Measurements from ENCODE around the gene BCKDK. TPM values are rescaled to one million over a fixed set of nuclear protein-coding genes. Genes with fewer than 3 reads are reported as not detected.

Gene BCKDK
- 10 to 100 TPM; 49.5 to 49.7 TPM for total RNA-seq

DNA sequence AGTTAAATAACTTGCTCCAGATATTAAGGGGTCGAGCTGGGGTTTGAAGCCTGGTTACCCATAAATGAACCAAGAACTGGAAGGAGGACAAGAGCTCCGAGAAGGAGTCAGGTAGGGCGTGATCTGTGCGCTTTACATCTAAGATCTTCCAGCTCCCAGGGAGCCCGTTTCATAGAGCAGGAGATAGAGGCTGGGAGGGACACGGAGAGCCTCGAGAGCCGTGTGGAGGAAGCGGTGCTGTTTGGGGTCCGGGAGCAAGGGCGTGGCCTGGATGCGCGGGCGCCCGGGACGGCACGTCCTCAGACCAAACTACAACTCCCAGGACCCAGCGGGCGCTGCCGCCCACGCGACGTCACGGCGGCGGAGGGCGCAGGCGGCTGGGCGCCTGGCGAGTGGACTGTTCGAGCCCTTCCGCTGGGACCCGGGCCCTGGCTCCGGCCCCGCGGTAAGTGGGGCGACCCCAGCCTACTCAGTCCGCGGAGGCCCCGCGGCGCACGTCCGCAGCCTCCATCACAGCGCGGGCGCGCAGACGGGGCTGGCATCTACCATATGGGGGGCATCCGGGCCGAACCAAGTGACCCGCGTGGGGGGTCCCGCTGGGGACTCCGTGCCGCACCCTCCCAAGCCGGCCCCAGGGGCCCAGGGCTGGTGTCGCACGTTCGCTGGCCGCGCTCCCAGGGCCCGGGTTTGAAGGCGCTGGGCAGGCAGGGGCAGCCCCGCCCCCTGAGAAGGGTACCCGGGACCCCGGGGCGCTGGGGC lies at the start of gene BCKDK:
Gene BCKDK (plus strand): TSS at position 352 of the 759 bp plus-strand sequence. CDS start 838 bp downstream, outside the sequence.
- CTCF ChIA-PET, result no interaction called here

DNA sequence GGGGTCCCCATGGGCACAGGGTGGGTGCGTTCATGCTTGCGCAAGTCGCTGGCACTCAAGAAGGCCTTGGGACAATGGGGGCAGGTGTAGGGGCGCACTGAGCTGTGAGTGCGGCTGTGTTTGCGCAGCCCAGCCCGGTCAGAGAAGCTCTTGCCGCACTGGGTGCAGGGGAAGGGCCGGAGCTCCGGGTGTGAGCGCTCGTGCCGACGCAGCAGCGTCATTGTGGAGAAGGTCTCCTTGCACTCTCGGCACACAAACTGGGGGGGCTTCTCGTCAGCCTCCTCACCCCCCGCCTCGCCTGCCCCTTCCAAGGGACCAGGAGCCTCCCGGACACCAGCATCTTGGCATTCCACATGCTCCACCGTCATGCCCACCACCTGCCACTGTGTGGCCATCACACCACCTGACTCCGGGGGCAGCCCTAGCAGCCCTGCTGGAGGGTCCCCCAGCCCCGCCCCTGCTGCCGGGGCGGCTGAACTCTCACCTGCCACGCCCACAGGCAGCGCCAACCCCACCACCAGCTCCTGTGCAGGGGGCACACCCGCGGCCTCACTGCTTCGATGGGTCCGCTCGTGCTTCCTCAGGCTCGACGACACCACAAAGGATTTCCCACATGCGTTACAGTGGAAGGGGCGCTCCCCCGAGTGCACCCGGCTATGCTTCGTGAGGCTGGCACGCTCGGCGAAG lies 46.9 kb upstream of the BCKDK start:
- POLR2A ChIA-PET, result interaction anchor here (0.7 kb wide), 1 partner anchor 32 kb away, joined by 3 read pairs; no protein-coding TSS in a partner anchor
- CTCF ChIA-PET, result interaction anchor here (1.3 kb wide), 1 partner anchor 19 kb away, joined by 3 read pairs; no protein-coding TSS in a partner anchor

More for the DNA sequence above, at the start of gene BCKDK:
- POLR2A ChIA-PET, result interaction anchor here (2.0 kb wide), 1 partner anchor 9 kb away, joined by 7 read pairs; the partner anchor contains the start of gene KAT8

DNA sequence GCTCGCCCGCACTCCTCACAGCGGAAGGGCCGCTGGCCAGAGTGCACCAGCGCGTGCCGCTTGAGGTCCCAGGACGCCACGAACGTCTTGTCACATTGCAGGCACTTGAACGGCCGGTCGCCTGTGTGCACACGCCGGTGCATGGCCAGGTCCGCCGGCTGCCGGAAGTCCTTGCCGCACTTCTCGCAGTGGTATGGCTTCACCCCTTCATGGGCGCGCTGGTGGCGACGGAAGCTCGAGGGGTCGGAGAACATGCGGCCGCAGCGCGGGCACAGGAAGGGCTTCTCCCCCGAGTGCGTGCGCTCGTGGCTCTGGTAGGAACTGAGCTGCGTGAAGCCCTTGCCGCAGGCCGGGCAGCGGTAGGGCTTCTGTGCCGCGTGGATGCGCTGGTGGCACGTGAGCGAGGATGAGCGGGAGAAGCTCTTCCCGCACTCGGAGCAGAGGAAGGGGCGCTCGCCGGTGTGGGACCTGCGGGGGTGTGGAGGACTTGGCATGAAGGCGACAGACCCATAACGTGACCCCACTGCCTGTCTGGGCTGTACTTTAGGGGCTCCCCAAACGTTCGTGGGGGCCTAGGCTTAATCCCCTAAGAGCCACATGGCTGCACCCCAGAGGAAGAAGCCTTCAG lies 46.3 kb upstream of the BCKDK start:
- CTCF ChIA-PET, result no interaction called here
- POLR2A ChIA-PET, result no interaction called here

DNA sequence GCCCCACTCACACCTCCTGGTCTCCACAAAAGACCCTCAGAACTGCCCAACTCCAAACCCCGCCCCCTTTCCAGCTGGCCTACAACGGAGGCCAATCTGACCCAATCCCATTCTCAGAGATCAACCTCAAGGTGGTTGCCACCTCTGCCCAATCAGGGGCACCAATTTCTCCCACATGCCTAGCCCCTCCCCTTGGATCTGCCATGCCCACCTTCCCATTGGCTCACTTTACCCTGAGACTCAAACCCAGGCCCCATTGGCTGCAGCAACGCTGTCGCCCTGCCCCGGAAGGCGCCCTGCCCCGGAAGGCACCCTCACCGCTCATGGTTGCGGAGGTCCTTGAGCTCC lies 44.7 kb upstream of the BCKDK start:
- ChIA-PET POLR2A (no interaction called here), CTCF (interaction anchor here (0.9 kb wide), 1 partner anchor 10 kb away, joined by 3 read pairs; the partner anchor contains the start of genes ZNF646 and ZNF668)

DNA sequence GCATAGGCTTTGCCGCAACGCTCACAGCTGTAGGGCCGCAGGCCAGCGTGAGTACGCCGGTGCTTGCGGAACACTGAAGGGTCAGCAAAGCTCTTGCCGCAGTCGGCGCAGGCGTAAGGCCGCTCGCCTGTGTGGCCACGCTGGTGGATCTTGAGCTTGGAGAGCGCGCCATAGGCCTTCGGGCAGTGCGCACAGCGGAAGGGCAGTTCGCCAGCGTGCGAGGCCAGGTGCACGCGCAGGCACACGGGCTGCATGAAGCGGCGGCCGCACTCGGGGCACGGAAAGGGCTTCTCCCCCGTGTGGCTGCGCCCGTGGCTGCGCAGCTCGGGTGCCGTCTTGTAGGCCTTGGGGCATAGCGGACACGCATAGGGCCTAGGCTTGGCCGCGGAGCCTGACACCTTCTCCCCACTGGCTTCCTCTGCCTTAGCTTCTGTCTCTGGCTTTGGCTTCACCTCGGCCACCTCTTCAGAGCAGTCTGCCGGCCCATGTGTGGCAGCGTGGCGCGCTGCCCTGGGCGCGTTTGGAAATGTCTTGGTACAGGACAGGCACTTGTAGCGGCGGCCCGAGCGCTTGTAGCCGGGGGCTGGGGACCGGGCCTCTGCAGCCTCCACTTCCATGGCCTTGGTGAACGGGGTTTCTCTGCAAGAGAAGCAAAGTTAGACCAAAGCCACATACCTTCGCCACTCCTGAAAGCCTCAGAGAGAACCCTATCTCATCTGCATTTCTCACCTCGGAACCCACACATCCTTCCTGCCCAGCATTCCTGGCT lies 44.2 kb upstream of the BCKDK start:
- ChIA-PET CTCF (interaction anchor here (0.6 to 0.9 kb wide), 2 partner anchors 10 to 13 kb away, joined by 3 read pairs; partner anchors contain the start of genes ZNF646 and ZNF668), POLR2A (interaction anchor here (1.1 kb wide), 1 partner anchor 10 kb away, joined by 3 read pairs; the partner anchor contains the start of genes ZNF646 and ZNF668)

DNA sequence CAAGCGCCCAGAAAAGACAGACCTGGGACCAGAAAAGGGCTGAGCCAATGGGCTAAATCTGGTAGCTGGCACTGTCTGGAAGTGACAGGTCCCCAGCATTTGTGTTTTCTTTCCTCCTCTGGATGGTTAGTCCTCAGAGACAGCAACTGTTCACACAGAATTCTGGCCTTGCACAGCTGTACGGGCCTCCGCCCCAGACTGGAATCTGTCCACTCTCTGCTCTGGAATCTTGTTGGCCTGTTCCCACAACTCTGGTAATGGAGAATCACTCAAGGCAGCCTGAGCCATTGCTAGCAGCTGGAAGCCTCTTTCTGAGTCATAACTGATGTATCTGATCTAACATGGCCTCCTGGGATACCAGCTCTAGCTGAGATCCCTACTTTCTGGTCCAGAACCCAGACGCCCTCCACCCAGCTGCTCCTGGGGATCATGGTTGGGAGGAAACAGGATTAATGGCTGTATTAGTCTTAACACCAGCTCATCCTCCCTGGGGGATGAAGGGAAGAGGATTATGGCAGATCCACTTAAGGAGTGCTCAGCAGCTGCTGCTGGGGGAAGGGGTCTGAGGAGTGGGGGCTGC lies 43.2 kb upstream of the BCKDK start:
- ChIA-PET POLR2A (interaction anchor here (0.7 to 1.1 kb wide), 2 partner anchors 9 to 241 kb away, joined by 3 read pairs; partner anchors contain the start of genes ZNF646 and ZNF668), CTCF (interaction anchor here (1.1 kb wide), 1 partner anchor 111 kb away, joined by 3 read pairs; no protein-coding TSS in a partner anchor)

DNA sequence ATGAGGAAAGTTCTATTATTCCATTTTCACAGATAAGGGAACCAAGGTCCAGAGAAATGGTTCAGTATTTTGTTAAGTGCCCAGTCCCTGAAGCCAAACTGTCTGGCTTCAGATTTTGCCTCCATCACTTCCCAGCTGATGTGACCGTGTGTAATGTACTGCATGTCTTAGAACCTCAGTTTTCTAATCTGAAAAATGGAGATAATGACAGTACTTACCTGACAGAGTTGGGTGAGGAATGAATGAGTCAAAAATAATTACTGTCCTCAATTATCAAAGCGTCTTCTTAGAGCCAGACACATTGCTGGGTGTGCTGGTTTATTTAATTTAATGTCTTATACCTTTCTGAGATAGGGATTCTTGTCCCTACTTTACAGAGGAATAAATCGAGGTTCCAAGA lies 40.8 kb upstream of the BCKDK start:
- ChIA-PET POLR2A (no interaction called here), CTCF (interaction anchor here (1.4 kb wide), 1 partner anchor 375 kb away, joined by 5 read pairs; the partner anchor contains the start of gene ZNF843)

DNA sequence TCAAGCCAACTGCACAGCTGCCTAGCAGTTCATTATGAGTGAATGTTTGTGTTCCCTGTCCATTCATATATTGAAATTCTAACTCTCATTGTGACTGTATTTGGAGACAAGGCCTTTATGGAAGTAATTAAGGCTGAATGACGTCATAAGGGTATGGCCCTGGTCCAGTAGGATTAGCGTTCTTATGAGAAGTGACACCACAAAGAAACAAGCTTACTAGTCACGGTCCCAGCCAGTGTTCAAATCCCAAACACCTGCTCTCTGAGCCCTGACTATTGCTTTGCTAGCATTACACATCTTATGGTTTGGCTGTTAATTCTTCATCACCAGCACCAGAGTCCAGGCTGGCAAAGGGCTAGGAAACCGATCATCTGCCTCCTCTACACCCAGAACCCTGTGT lies 36.3 kb upstream of the BCKDK start:
- ChIA-PET POLR2A (no interaction called here), CTCF (no interaction called here)

DNA sequence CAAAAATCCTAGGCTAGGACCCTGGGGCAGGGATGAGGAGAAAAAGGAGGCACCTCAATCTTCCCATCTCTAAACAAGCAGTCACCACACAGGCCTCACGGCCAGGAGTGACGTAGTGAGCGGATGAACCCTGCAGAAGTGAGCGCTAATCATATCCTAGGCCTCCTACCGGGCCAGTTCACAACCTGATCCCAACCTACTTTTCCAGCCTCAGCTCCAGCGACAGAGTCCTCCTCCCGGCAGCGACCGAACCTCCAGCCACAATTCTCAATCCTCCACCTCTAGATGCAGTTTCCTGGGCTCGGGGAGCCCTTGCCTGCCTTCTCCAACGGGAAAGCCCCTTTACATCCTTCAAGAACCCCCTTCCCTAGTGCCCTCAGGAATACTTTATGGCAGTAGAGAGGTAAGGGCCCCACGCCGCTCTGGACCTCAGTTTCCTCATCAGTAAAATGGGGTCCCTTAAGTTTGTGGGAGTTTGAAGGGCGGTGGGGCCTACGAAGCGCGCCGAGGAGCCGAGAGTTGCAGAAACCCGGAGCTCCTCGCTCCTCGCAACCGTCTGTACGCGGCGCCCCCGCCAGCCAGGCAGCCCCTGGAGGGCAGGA lies 35.5 kb upstream of the BCKDK start:
- CTCF ChIA-PET, result interaction anchor here (0.7 to 1.2 kb wide), 4 partner anchors 70 to 108 kb away, joined by 3 read pairs; no protein-coding TSS in a partner anchor
- POLR2A ChIA-PET, result interaction anchor here (0.6 to 2.0 kb wide), 6 partner anchors 41 to 615 kb away, joined by 3 to 11 read pairs (median 3); partner anchors contain the start of genes FUS and KAT8

DNA sequence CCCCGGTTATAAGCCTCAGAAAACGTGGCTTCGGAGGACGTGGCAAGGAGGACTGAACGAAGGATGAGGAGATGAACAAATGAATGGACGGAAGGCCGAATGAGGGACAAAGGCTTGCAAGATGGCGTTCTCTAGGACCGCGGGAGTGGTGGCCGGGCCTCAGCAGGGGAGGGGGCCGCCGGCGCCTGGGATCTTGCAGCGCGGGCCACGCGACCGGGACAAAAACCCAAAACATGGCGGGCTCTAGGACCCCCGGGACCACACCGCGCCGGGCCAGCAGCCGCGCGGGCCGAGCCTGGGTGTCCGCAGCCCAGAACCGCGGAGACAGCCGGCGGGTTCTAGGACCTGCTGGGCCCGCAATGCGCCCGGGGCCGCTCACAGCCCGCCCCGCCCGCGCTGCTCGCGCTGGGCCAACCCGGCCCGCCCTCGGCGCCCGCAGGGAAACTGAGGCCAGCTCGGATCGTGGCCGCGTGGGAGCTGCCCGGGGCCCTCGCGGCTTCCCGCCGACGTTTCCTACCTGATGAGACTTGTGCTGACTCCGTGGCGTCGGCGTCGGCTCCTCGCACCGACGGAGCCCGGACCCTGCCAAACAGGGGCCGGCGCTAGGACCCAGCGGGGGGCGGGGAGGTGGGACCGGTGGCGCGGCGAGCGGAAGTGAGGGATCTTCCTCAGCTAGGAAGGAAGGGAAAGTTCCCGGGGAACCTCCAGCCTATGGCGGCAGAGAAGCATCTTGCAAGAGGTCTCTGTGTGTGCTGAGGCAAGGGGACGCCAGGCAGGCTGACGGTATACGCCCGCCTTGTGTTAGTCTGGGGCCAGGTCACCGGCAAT lies 34.8 kb upstream of the BCKDK start:
- ChIA-PET CTCF (interaction anchor here (0.6 to 1.6 kb wide), 11 partner anchors 10 to 119 kb away, joined by 3 to 8 read pairs (median 3); partner anchors contain the start of genes HSD3B7 and VKORC1), POLR2A (interaction anchor here (0.6 to 2.0 kb wide), 13 partner anchors 8 to 385 kb away, joined by 3 to 11 read pairs (median 4); partner anchors contain the start of genes ARMC5, FUS, KAT8 and SETD1A)

DNA sequence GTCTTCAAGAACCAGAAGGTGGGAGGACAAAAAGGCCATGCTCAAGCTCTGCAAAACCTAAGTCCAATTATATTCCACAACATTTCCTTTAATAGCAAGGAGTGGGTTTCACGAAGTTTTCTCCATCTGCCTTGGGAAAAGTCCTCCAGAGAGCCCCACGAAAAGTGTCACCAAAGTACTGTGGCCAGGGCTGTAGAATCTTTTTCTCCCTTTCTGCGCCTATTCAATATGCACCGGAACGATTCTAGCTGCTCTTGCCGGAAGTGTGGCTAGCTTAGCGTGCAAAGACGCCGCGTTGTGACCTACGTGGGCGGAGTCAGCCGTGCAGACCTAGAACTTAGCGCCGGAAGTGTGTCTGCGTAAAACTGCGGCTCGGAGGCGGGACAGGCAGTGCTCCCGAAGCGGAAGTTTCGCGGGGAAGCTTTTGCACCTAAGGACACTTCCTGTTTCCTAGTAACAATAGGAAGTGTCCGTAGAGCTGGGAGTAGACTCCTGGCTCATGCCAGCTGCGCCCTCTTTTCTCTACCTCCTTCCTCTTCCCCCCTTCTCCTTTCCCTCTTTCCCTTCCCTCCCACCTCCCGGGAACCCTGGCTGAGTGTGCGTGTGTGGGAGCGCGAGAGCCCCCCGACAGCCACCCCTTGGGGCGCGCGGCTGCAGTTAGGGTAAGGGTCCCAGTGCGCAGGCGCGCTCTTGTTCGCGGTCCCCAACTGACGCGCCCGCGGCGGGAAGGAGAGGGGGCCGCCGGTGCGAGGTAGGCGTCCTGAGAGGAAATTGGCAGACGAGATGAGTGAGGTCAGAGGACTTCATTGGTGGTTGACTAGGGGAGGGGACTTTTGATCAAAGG lies 34.0 kb upstream of the BCKDK start, which contains the start of the genes ZNF646 and ZNF668:
Gene ZNF646 (plus strand): TSS at position 453 of the 844 bp plus-strand sequence. CDS start 1,903 bp downstream, outside the sequence.
Gene ZNF668 (minus strand): TSS at position 271 of the 844 bp plus-strand sequence. CDS start 9,781 bp downstream, outside the sequence.
- POLR2A ChIA-PET, result interaction anchor here (0.8 to 2.0 kb wide), 11 partner anchors 9 to 385 kb away, joined by 3 to 11 read pairs (median 4); partner anchors contain the start of genes ARMC5, FUS, HSD3B7 and KAT8
- CTCF ChIA-PET, result interaction anchor here (0.6 to 1.6 kb wide), 9 partner anchors 11 to 120 kb away, joined by 3 to 8 read pairs (median 3); partner anchors contain the start of genes HSD3B7 and VKORC1

DNA sequence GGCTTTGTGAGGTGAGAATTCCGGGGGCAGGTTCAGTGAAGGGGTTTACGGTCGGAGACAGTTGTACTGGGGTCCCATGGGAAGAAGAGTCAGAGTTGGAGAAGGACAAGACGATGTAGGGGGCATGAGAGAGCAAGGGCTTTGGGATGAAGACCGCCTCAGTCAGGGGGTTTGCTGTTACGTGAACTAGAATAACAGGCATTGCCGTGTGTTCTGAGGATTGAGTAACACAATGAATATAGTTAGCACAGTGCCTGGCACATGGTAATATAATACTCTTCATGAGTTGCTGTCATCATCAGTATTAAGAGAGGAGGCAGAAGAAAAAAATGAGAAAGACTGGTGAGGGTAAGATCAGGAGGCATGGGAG lies 33.4 kb upstream of the BCKDK start:
- CTCF ChIA-PET, result interaction anchor here (1.4 to 1.6 kb wide), 2 partner anchors 19 to 67 kb away, joined by 3 to 8 read pairs; partner anchors contain the start of gene VKORC1
- POLR2A ChIA-PET, result interaction anchor here (0.8 to 2.0 kb wide), 8 partner anchors 10 to 384 kb away, joined by 3 to 11 read pairs (median 8); partner anchors contain the start of genes ARMC5, FUS, HSD3B7 and KAT8

DNA sequence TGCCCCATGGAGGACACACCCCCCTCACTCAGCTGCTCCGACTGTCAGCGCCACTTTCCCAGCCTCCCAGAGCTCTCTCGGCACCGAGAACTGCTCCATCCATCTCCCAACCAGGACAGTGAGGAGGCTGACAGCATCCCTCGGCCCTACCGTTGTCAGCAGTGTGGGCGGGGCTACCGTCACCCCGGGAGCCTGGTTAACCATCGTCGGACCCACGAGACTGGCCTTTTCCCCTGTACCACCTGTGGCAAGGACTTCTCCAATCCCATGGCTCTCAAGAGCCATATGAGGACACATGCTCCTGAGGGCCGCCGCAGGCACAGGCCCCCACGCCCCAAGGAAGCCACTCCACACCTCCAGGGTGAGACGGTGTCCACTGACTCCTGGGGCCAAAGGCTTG lies 31.9 kb upstream of the BCKDK start:
- CTCF ChIA-PET, result interaction anchor here (0.9 kb wide), 1 partner anchor 232 kb away, joined by 3 read pairs; no protein-coding TSS in a partner anchor
- POLR2A ChIA-PET, result no interaction called here

DNA sequence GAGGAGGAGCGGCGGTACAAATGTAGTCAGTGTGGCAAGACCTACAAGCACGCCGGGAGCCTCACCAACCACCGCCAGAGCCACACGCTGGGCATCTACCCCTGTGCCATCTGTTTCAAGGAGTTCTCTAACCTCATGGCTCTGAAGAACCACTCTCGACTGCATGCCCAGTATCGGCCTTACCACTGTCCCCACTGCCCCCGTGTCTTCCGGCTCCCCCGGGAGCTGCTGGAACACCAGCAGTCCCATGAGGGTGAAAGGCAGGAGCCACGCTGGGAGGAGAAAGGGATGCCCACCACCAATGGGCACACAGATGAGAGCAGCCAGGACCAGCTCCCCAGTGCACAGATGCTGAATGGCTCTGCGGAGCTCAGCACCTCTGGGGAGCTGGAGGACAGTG lies 31.2 kb upstream of the BCKDK start:
- ChIA-PET POLR2A (no interaction called here), CTCF (no interaction called here)

DNA sequence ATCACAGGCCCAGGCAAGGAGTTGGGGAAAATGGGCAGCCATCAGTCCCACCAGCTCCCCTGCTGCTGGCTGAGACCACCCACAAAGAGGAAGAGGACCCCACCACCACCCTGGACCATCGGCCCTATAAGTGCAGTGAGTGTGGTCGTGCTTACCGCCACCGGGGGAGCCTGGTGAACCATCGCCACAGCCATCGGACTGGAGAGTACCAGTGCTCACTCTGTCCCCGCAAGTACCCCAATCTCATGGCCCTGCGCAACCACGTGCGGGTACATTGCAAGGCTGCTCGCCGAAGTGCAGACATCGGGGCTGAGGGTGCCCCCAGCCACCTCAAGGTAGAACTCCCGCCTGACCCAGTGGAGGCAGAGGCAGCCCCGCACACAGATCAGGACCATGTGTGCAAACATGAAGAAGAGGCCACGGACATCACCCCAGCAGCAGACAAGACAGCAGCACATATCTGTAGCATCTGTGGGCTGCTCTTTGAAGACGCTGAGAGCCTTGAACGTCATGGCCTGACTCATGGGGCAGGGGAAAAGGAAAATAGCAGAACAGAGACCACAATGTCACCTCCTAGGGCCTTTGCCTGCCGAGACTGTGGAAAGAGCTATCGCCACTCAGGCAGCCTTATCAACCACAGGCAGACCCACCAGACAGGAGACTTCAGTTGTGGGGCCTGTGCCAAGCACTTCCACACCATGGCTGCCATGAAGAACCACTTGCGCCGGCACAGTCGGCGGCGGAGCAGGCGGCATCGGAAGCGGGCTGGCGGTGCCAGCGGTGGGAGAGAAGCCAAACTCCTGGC lies 30.4 kb upstream of the BCKDK start:
- CTCF ChIA-PET, result no interaction called here

More for the DNA sequence above, 30.4 kb upstream of the BCKDK start:
- POLR2A ChIA-PET, result no interaction called here

Data from activated CD8-positive, alpha-beta memory T cell treated with anti-CD3 and anti-CD28 coated beads for 36 hours (primary cell).